ENCODE results near the gene AP2B1. TPM values are rescaled to one million over a fixed set of nuclear protein-coding genes. Genes with fewer than 3 reads are reported as not detected.

Gene AP2B1
- total and polyA plus RNA-seq, 9 of the 15 experiments (the other 6 are each of a cell fraction or from before 2014, with no cell fraction given) = 60.1 to 287 (median 105) TPM

GRCh38 chr17:35607239-35607847, 20.2 kb downstream of the AP2B1 start:
- CTCF ChIA-PET (ENCODE audit: low intra/inter-chr PET ratio) = no interaction called here
- H4K20me1 ChIP-seq (replicated peaks; ENCODE audit: control insufficient read depth, insufficient read depth, low read length) = no peaks in the 10 kb centered on the region
- TF ChIP-seq HMGXB4 (CRISPR knock-in tag; IDR thresholded peaks at IDR 0.05) (no peak), DLX4 (CRISPR knock-in tag; IDR thresholded peaks at IDR 0.05) (no peak), ZNF584 (CRISPR knock-in tag; IDR thresholded peaks at IDR 0.05; ENCODE audit: low read depth) (no peak), ZNF354B (CRISPR knock-in tag; IDR thresholded peaks at IDR 0.05) (no peak)
- FAIRE-seq (no peak), ATAC-seq (no peak), DNase-seq (ENCODE audit: extremely low read depth in 1 of 4, low spot score in 3 of 4) (no peak)
- H3K79me2 ChIP-seq (ENCODE audit: control insufficient read depth, insufficient read depth, low read length) = peaks cover 4% of the 10 kb centered on the region; the same call in 2 of the 3 replicates
- TSS peak; percentile 3 for BruUV-seq (replicated peaks)
- no peaks in the 10 kb centered on the region for H3K9me3 ChIP-seq (replicated peaks; ENCODE audit: control insufficient read depth, insufficient read depth, low read depth, low read length)
- no peaks in the 10 kb centered on the region for H3K27me3 ChIP-seq (ENCODE audit: control insufficient read depth in 2 of 2, insufficient read depth in 2 of 2, low read length in 2 of 2)
- H3K4me3 ChIP-seq = no peak overlapping the region
- no peak overlapping the region for H2AFZ ChIP-seq (ENCODE audit: low read depth, low read length)
- no peak overlapping the region for H3K27ac ChIP-seq (ENCODE audit: extremely low read depth, low read depth, low read length)
- POLR2A ChIA-PET = interaction anchor here (0.6 to 2.8 kb wide), 8 partner anchors 9 to 965 kb away, joined by 3 to 30 read pairs (median 4); partner anchors contain the start of gene PEX12
- no peaks in the 10 kb centered on the region for H3K9me1 ChIP-seq (ENCODE audit: control insufficient read depth, insufficient read depth, low read length)
- H3K36me3 ChIP-seq (ENCODE audit: control insufficient read depth, insufficient read depth, low read length) = peaks cover 87% of the 10 kb centered on the region
- in situ Hi-C loops (cut with MboI) (no loop called here), intact Hi-C loops (cut with micrococcal nuclease) (no loop called here)
- H3K4me1 ChIP-seq (replicated peaks in 1 of 2; ENCODE audit: control insufficient read depth in 2 of 2, insufficient read depth in 2 of 2, low read length in 2 of 2) = no peaks in the 10 kb centered on the region
- no peak overlapping the region for H3K9ac ChIP-seq (ENCODE audit: insufficient read depth in 1 of 2, low read depth in 2 of 2, low read length in 2 of 2)
- 97% methylated on average over 2 of the region's 3 CpGs for WGBS (ENCODE audit: insufficient coverage, low coverage, missing lambda C conversion rate)
- H3K4me2 ChIP-seq (ENCODE audit: insufficient read depth, low read length) = no peak overlapping the region

All from K562 (cell line).